Gastroesophageal sphincter (tissue), 3 donors: ENCODE measurements around the gene QDPR.

Experiments used
- CTCF ChIP-seq, 4 experiments: fragments of 200-600 bp in 2 of 4; fragments of 450-650 bp in 2 of 4; sonication (generic) in 1 of 4; IDR thresholded peaks; one replicate each; pipeline ENCODE4 v1.5.1; 2017 to 2019; ENCODE audit warnings: antibody characterized with exemption in 4 of 4, mild to moderate bottlenecking in 2 of 4, moderate library complexity in 2 of 4
- EP300 ChIP-seq: sonication (generic); formaldehyde crosslinking; IDR thresholded peaks from one replicate; pipeline ENCODE4 v1.6.1; 2017; ENCODE audit warnings: antibody characterized with exemption, mild to moderate bottlenecking
- POLR2A ChIP-seq, 2 donors: fragments of 450-650 bp; IDR thresholded peaks; one replicate each; pipeline ENCODE4 v1.6.1; 2017; ENCODE audit warnings: antibody characterized with exemption in 2 of 2, mild to moderate bottlenecking in 2 of 2, moderate library complexity in 1 of 2
- POLR2AphosphoS5 ChIP-seq: sonication (generic); formaldehyde crosslinking; IDR thresholded peaks from one replicate; pipeline ENCODE4 v1.6.1; 2017; ENCODE audit warnings: antibody characterized with exemption

GRCh38 chr4:17544205-17544604, 32.3 kb upstream of the QDPR start:
- TF ChIP-seq POLR2AphosphoS5 (no peak), CTCF (IDR thresholded peaks at IDR 0.05) (no peak), POLR2A (IDR thresholded peaks at IDR 0.05) (no peak), EP300 (no peak)
